H9 (cell line): Measurements from ENCODE around the gene OR7C1. TPM values are rescaled to one million over a fixed set of nuclear protein-coding genes. Genes with fewer than 3 reads are reported as not detected.

Experiments
- DNase-seq: peaks from one replicate; pipeline ENCODE4 v3.0.0-alpha.2; 2017
- H2AFZ ChIP-seq: one replicate; pipeline ENCODE4 v1.6.1; 2013; ENCODE audit warnings: mild to moderate bottlenecking, low read length, control low read depth, moderate library complexity
- H2AK5ac ChIP-seq: 2 replicates; pipeline ENCODE4 v1.6.1; 2013; ENCODE audit warnings: low read length, control low read depth, mixed read lengths; ENCODE audit not compliant: insufficient read length
- H2BK120ac ChIP-seq: one replicate; pipeline ENCODE4 v1.6.1; 2013; ENCODE audit warnings: low read depth, mild to moderate bottlenecking, low read length, control low read depth, inconsistent platforms; ENCODE audit not compliant: poor library complexity, severe bottlenecking
- H2BK12ac ChIP-seq: 2 replicates; pipeline ENCODE4 v1.6.1; 2013; ENCODE audit warnings: low read length, control low read depth, mixed read lengths, low read depth; ENCODE audit not compliant: insufficient read length
- H2BK15ac ChIP-seq: 2 replicates; pipeline ENCODE4 v1.6.1; 2013; ENCODE audit warnings: low read depth, low read length, control low read depth
- H2BK20ac ChIP-seq: one replicate; pipeline ENCODE4 v1.6.1; 2013; ENCODE audit warnings: low read depth, mild to moderate bottlenecking, low read length, control low read depth, inconsistent platforms; ENCODE audit not compliant: poor library complexity, severe bottlenecking
- H2BK5ac ChIP-seq: 2 replicates; pipeline ENCODE4 v1.6.1; 2013; ENCODE audit warnings: low read length, control low read depth, mixed read lengths; ENCODE audit not compliant: insufficient read length
- H3K14ac ChIP-seq: 2 replicates; pipeline ENCODE4 v1.6.1; 2013; ENCODE audit warnings: low read length, control low read depth; ENCODE audit not compliant: insufficient read depth
- H3K18ac ChIP-seq: 2 replicates; pipeline ENCODE4 v1.6.1; 2013; ENCODE audit warnings: low read depth, mild to moderate bottlenecking, mixed read lengths, low read length, control low read depth; ENCODE audit not compliant: insufficient read length
- H3K23ac ChIP-seq: 2 replicates; pipeline ENCODE4 v1.6.1; 2013; ENCODE audit warnings: low read length, control low read depth, mixed read lengths, low read depth; ENCODE audit not compliant: insufficient read length
- H3K23me2 ChIP-seq: 2 replicates; pipeline ENCODE4 v1.6.1; 2013; ENCODE audit warnings: low read depth, mild to moderate bottlenecking, mixed read lengths, low read length, control low read depth; ENCODE audit not compliant: insufficient read length, poor library complexity, severe bottlenecking
- H3K27ac ChIP-seq: 2 replicates; pipeline ENCODE4 v1.5.1; 2013; ENCODE audit warnings: low read length, control low read depth, mixed read lengths, low read depth; ENCODE audit not compliant: insufficient read length
- H3K27me3 ChIP-seq: 2 replicates; pipeline ENCODE4 v1.6.1; 2013; ENCODE audit warnings: low read length, control low read depth, inconsistent platforms; ENCODE audit not compliant: insufficient read depth
- H3K4ac ChIP-seq: 2 replicates; pipeline ENCODE4 v1.6.1; 2013; ENCODE audit warnings: low read depth, mild to moderate bottlenecking, control low read depth, inconsistent platforms, low read length, moderate library complexity
- H3K4me1 ChIP-seq: 2 replicates; pipeline ENCODE4 v1.6.1; 2013; ENCODE audit warnings: low read length, control low read depth, inconsistent platforms; ENCODE audit not compliant: insufficient read depth
- H3K4me2 ChIP-seq: 2 replicates; pipeline ENCODE4 v1.6.1; 2013; ENCODE audit warnings: low read length, control low read depth, mixed read lengths; ENCODE audit not compliant: insufficient read length, insufficient read depth
- H3K56ac ChIP-seq: 2 replicates; pipeline ENCODE4 v1.6.1; 2013; ENCODE audit warnings: low read depth, mild to moderate bottlenecking, mixed read lengths, low read length, control low read depth; ENCODE audit not compliant: insufficient read length
- H3K79me1 ChIP-seq: 2 replicates; pipeline ENCODE4 v1.6.1; 2013; ENCODE audit warnings: low read depth, mild to moderate bottlenecking, moderate library complexity, low read length, control low read depth, inconsistent platforms; ENCODE audit not compliant: insufficient read depth, poor library complexity, severe bottlenecking
- H3K79me2 ChIP-seq: 2 replicates; pipeline ENCODE4 v1.6.1; 2013; ENCODE audit warnings: low read length, control low read depth, inconsistent platforms; ENCODE audit not compliant: insufficient read depth
- H3K9ac ChIP-seq: 2 replicates; pipeline ENCODE4 v1.6.1; 2013; ENCODE audit warnings: low read length, control low read depth, mixed read lengths; ENCODE audit not compliant: insufficient read length; ENCODE audit errors: extremely low read depth
- H3K9me3 ChIP-seq: one replicate; pipeline ENCODE4 v1.6.1; 2013; ENCODE audit warnings: low read depth, low read length, inconsistent platforms; ENCODE audit not compliant: control insufficient read depth
- H3T11ph ChIP-seq: one replicate; pipeline ENCODE4 v1.6.1; 2013; ENCODE audit warnings: mild to moderate bottlenecking, low read length, control low read depth, inconsistent platforms
- H4K20me1 ChIP-seq: one replicate; pipeline ENCODE4 v1.6.1; 2013; ENCODE audit not compliant: control insufficient read depth, insufficient read length, insufficient read depth
- H4K5ac ChIP-seq: 2 replicates; pipeline ENCODE4 v1.6.1; 2013; ENCODE audit warnings: low read depth, mild to moderate bottlenecking, mixed read lengths, low read length, control low read depth; ENCODE audit not compliant: insufficient read length
- H4K8ac ChIP-seq: replicated peaks from 2 replicates; pipeline ENCODE4 v1.6.1; 2013; ENCODE audit warnings: low read length, control low read depth, mixed read lengths, low read depth; ENCODE audit not compliant: insufficient read length
- H4K91ac ChIP-seq: 2 replicates; pipeline ENCODE4 v1.6.1; 2013; ENCODE audit warnings: low read depth, mild to moderate bottlenecking, moderate library complexity, mixed read lengths, low read length, control low read depth; ENCODE audit not compliant: insufficient read length
- H3K27ac Mint-ChIP-seq, 3 experiments: 2 replicates in 2 of 3; 3 replicates in 1 of 3; pipeline ENCODE4 v1.8.0; 2020 to 2021; ENCODE audit warnings: mixed read lengths in 3 of 3, mild to moderate bottlenecking in 1 of 3, moderate library complexity in 1 of 3
- H3K27me3 Mint-ChIP-seq: 2 replicates; pipeline ENCODE4 v1.8.0; 2021; ENCODE audit warnings: low read depth, mild to moderate bottlenecking, moderate library complexity, mixed read lengths
- H3K36me3 Mint-ChIP-seq, 3 experiments: 2 replicates in 2 of 3; 3 replicates in 1 of 3; pipeline ENCODE4 v1.8.0; 2020 to 2021; ENCODE audit warnings: low read depth in 3 of 3, mixed read lengths in 3 of 3; ENCODE audit not compliant: insufficient read depth in 1 of 3
- H3K4me1 Mint-ChIP-seq, 2 experiments: 2 replicates each; pipeline ENCODE4 v1.8.0; 2020; ENCODE audit warnings: mixed read lengths in 2 of 2
- H3K4me3 Mint-ChIP-seq, 2 experiments: 2 replicates in 1 of 2; 3 replicates in 1 of 2; pipeline ENCODE4 v1.8.0; 2020 to 2021; ENCODE audit warnings: mild to moderate bottlenecking in 2 of 2, mixed read lengths in 2 of 2, moderate library complexity in 1 of 2
- H3K9me3 Mint-ChIP-seq, 2 experiments: 2 replicates in 1 of 2; 3 replicates in 1 of 2; pipeline ENCODE4 v1.8.0; 2020; ENCODE audit warnings: mild to moderate bottlenecking in 2 of 2, mixed read lengths in 2 of 2, moderate library complexity in 1 of 2
- CTCF ChIP-seq: fragments of 200-600 bp; sonication (generic); conservative IDR thresholded peaks from 3 replicates; pipeline ENCODE4 v1.8.0; 2021; ENCODE audit warnings: antibody characterized with exemption, mild to moderate bottlenecking
- WGBS: extraction: QIAGEN DNeasy Blood & Tissue Kit; methylation state at CpG from one replicate; pipeline ENCODE4 v1.1.7; 2013; ENCODE audit warnings: missing lambda C conversion rate, low lambda C conversion rate, mixed read lengths; ENCODE audit not compliant: insufficient read length; ENCODE audit errors: extremely low coverage; 5-methylcytosine and 5-hydroxymethylcytosine counted together
- total RNA-seq: library from RNA; stranded (reverse); gene quantifications from 2 replicates; pipeline ENCODE4 v1.2.1, GENCODE V29; 2021

OR7C1 gene
- total RNA-seq, 1 experiment from 2014 or later = not detected

GRCh38 chr19:14761607-14762006 is 73.4 kb downstream of the OR7C1 start:
- no peak overlapping the region for H4K5ac ChIP-seq
- no CpG with 5 or more reads among the region's 5 CpGs for WGBS
- no peak overlapping the region for H2AFZ ChIP-seq
- H3K9ac ChIP-seq = no peak overlapping the region
- no peak overlapping the region for H4K91ac ChIP-seq
- Mint-ChIP-seq H3K9me3 (peaks cover 30 to 60% of the 10 kb centered on the region in 2 experiments), H3K27me3 (no peaks in the 10 kb centered on the region; the same call in 1 of the 2 replicates), H3K27ac (no peak overlapping the region), H3K4me3 (no peak overlapping the region), H3K36me3 (peaks cover 8 to 12% (median 11%) of the 10 kb centered on the region in 3 experiments), H3K4me1 (peaks cover 16 to 17% of the 10 kb centered on the region in 2 experiments)
- no peak overlapping the region for H3K4ac ChIP-seq
- no peak overlapping the region for H3K56ac ChIP-seq
- H4K8ac ChIP-seq = no peak overlapping the region
- no peak overlapping the region for H2BK15ac ChIP-seq
- H2BK5ac ChIP-seq = no peak overlapping the region
- H3K27me3 ChIP-seq = no peaks in the 10 kb centered on the region
- no peaks in the 10 kb centered on the region; the same call in 1 of the 2 replicates for H3K4me1 ChIP-seq
- no peak overlapping the region for H2BK120ac ChIP-seq
- H3K23me2 ChIP-seq = no peaks in the 10 kb centered on the region
- no peak overlapping the region for H2AK5ac ChIP-seq
- H3K18ac ChIP-seq = no peak overlapping the region
- no peak overlapping the region for H3K27ac ChIP-seq
- no peaks in the 10 kb centered on the region for H3K79me2 ChIP-seq
- TF ChIP-seq CTCF = no peak
- no peak for DNase-seq
- no peak overlapping the region for H2BK20ac ChIP-seq
- H3K9me3 ChIP-seq = no peaks in the 10 kb centered on the region
- H4K20me1 ChIP-seq = no peaks in the 10 kb centered on the region
- no peak overlapping the region for H3K23ac ChIP-seq
- H3K79me1 ChIP-seq = no peaks in the 10 kb centered on the region
- no peak overlapping the region for H3K4me2 ChIP-seq
- no peak overlapping the region for H2BK12ac ChIP-seq
- H3K14ac ChIP-seq = no peak overlapping the region
- no peak overlapping the region for H3T11ph ChIP-seq
